ENCODE results near the gene DGAT2. TPM values are rescaled to one million over a fixed set of nuclear protein-coding genes. Genes with fewer than 3 reads are reported as not detected.
"Not testable (repeated sequence)": the region's sequence is repeated elsewhere in the genome, so short reads cannot be mapped to it uniquely, and the experiment has no call there.

Gene DGAT2
- total RNA-seq, 1 donor from 2014 or later: 2.7 TPM

DNA sequence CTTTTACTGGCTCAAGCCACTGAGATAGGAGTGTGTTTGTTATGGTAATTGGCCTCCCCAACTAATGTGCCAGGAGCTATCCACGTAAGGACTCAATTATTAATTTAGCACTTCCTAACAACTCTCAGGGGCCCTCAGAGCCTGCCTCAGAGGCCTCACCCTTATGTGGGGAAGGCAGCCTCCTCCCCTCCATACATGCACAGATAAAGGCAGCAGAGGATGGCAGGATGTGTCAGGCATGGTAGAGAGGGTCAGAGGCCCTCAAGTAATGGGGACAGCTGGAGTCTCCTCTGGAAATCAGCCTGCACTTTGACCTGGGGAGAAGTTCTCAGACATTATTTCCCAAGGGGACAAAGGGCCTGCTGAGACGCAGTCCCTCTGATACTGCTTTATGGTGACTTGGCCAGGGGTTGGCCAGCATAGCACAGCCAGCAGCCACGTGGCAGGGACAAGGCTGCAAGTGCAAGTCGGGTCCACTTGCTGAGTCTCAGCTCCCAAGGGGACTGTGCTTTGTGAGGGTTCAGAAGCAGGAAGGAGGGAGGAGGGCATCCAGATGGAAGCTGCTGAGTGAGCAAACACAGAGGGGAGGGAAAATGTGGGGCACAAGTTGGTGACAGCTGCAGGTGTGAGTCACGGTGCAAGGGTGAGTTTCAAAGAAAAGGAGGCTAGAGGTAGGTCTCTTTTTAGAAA is 33.9 kb upstream of the DGAT2 start:
- no peak for DNase-seq (ENCODE audit: low read depth)
- TF ChIP-seq, protein P1, sequence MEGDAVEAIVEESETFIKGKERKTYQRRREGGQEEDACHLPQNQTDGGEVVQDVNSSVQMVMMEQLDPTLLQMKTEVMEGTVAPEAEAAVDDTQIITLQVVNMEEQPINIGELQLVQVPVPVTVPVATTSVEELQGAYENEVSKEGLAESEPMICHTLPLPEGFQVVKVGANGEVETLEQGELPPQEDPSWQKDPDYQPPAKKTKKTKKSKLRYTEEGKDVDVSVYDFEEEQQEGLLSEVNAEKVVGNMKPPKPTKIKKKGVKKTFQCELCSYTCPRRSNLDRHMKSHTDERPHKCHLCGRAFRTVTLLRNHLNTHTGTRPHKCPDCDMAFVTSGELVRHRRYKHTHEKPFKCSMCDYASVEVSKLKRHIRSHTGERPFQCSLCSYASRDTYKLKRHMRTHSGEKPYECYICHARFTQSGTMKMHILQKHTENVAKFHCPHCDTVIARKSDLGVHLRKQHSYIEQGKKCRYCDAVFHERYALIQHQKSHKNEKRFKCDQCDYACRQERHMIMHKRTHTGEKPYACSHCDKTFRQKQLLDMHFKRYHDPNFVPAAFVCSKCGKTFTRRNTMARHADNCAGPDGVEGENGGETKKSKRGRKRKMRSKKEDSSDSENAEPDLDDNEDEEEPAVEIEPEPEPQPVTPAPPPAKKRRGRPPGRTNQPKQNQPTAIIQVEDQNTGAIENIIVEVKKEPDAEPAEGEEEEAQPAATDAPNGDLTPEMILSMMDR (IDR thresholded peaks at IDR 0.05; ENCODE audit: insufficient read depth, low read length, poor library complexity, severe bottlenecking): no peak

DNA sequence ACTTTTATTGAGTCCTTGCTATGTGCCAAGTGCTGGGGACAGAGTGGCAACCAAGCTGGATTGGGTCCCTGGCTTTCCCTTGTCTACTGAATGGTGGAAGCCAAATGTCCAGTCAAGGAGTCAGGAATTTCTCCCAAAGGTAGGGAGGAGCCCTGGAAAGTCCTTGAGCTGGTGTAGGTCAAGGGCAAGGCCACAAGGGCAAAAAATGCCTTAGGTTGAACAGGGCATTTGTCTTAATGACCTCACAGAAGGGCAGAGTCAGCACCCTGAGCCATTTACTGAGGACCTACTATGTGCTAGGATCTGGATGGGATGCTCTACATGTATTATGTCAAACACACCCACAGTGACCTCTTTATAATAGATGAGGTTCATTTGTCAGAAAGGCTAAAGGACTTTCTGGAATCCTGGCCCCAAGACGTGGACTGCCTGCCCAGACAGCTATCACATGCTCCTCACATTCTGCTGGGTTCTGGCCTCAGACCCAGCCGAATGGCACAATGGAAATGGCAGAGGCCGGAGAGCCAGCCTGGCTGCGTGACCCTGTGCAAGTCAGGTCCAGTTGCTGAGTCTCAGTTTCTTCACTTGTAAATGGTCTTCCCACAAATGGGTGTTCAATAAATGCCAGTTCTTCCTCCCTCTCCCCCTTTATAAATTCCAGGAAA is 33.3 kb upstream of the DGAT2 start:
- H3K4me3 ChIP-seq (ENCODE audit: low read depth, low read length): no peak overlapping the region
- no peak for DNase-seq (ENCODE audit: low read depth)
- no peaks in the 10 kb centered on the region for H3K36me3 ChIP-seq (ENCODE audit: control insufficient read depth, insufficient read depth, low read length)
- no peaks in the 10 kb centered on the region for H3K27me3 ChIP-seq (ENCODE audit: control insufficient read depth, insufficient read depth, low read length)
- TF ChIP-seq, protein P1 (IDR thresholded peaks at IDR 0.05; ENCODE audit: insufficient read depth, low read length, poor library complexity, severe bottlenecking): no peak

More for the DNA sequence above, 33.9 kb upstream of the DGAT2 start:
- Histone ChIP-seq H3K4me3 (ENCODE audit: low read depth, low read length) (no peak overlapping the region), H3K36me3 (ENCODE audit: control insufficient read depth, insufficient read depth, low read length) (no peaks in the 10 kb centered on the region), H3K27me3 (ENCODE audit: control insufficient read depth, insufficient read depth, low read length) (no peaks in the 10 kb centered on the region)

DNA sequence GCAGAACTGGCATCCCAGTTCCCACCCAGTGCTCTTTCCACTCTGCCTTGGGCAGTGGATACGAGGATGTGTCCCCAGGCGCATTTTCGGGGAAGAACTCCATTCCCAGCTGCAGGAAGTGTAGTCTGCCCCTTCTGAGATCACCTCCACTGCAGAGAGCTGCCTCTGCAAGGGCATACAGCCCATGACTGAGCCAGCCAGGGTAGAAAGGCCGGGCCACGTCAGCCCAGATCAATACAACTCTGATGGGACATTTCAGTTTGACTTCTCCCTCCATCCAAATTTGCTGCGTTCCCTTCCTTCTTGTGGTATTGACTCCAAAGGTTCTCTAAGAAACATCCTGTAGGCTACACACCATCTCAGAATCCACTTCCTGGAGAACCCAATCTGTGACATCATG is 31.3 kb upstream of the DGAT2 start:
- TF ChIP-seq, protein P1 (IDR thresholded peaks at IDR 0.05; ENCODE audit: insufficient read depth, low read length, poor library complexity, severe bottlenecking): no peak
- no peak for DNase-seq (ENCODE audit: low read depth)
- Histone ChIP-seq H3K36me3 (ENCODE audit: control insufficient read depth, insufficient read depth, low read length) (no peaks in the 10 kb centered on the region), H3K4me3 (ENCODE audit: low read depth, low read length) (no peak overlapping the region), H3K27me3 (ENCODE audit: control insufficient read depth, insufficient read depth, low read length) (no peaks in the 10 kb centered on the region)

DNA sequence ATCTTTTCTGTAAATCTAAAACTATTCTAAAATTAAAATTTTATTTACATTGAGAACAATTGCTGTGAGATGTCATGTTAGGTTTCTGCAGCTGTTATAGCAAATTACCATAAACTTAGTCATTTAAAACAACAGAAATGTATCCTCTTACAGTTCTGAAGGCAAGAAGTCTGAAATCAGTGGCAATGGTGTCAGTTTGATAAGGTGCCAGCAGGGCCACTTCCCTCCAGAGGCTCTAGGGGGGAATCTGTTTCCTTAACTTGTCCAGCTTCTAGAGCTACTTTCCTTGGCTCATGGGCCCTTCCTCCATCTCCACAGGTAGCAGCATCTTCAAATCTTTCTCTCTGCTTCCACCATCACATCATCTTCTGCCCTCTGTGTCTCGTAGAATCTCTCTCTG is 27.9 kb upstream of the DGAT2 start:
- Histone ChIP-seq H3K4me3 (ENCODE audit: low read depth, low read length) (no peak overlapping the region), H3K27me3 (ENCODE audit: control insufficient read depth, insufficient read depth, low read length) (peaks cover 2% of the 10 kb centered on the region), H3K36me3 (ENCODE audit: control insufficient read depth, insufficient read depth, low read length) (no peaks in the 10 kb centered on the region)
- no peak for DNase-seq (ENCODE audit: low read depth)
- TF ChIP-seq, protein P1 (IDR thresholded peaks at IDR 0.05; ENCODE audit: insufficient read depth, low read length, poor library complexity, severe bottlenecking): no peak

DNA sequence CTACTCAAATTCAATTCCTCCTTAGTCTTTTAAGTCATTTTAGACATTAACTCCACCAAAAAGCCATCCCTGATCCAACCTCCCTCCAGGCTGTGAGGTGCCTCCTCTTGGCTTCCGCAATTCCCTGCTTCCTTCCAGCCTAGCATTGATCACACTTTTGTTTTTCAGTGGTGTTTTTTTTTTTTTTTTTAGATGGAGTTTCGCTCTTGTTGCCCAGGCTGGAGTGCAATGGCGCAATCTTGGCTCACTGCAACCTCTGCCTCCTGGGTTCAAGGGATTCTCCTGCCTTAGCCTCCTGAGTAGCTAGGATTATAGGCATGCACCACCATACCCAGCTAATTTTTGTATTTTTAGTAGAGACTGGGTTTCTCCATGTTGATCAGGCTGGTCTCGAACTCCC is 25.4 kb upstream of the DGAT2 start:
- not testable (repeated sequence) for H3K4me3 ChIP-seq (ENCODE audit: low read depth, low read length); H3K27me3 ChIP-seq (ENCODE audit: control insufficient read depth, insufficient read depth, low read length); DNase-seq (ENCODE audit: low read depth); H3K36me3 ChIP-seq (ENCODE audit: control insufficient read depth, insufficient read depth, low read length)

DNA sequence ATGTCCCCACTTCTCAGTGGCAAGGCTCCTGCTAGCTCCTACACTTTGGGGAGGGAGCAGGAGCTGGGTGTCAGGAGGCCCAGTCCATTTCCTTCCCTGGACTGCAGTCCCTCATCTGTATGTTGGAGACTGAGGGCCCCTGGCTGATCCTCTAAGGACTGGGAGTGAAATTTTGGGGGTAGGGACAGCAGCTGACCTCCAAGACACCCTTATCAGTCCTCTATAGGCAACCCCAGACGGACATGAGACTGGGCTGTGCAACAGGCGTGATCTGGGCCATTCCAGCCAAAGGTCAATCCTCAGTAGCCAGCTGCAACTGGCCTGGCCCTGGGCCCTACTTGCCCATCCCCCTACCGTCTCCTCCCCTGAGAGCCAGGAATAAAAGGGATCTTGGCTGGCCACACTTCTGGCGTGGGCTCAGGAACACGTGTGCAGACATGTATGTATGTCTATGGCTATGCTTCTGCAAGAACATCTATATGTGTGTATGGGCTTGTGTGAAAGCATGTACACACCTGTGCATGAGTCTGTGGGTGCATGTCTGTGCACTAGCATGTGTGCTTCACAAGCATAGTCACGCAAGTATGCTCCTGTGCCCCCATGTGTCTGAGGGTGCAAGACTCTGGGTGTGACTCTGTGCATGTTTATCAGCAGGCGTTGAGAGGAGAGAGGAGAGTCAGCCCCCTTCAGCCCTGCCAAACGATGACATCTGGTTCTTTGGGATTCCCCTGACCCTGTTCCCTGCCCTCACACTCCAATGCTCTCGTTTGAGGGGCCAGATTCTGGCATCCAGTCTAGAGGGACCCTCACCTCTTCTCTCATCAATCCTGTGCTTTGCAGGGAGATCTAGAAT is 24.6 kb upstream of the DGAT2 start:
- no peak overlapping the region for H3K4me3 ChIP-seq (ENCODE audit: low read depth, low read length)
- H3K36me3 ChIP-seq (ENCODE audit: control insufficient read depth, insufficient read depth, low read length): no peaks in the 10 kb centered on the region
- H3K27me3 ChIP-seq (ENCODE audit: control insufficient read depth, insufficient read depth, low read length): peaks cover 2% of the 10 kb centered on the region
- DNase-seq (ENCODE audit: low read depth): no peak
- TF ChIP-seq, protein P1 (IDR thresholded peaks at IDR 0.05; ENCODE audit: insufficient read depth, low read length, poor library complexity, severe bottlenecking): no peak
